ENCODE measurements around the gene CARNS1. TPM values are rescaled to one million over a fixed set of nuclear protein-coding genes. Genes with fewer than 3 reads are reported as not detected.

Gene CARNS1, protein sequence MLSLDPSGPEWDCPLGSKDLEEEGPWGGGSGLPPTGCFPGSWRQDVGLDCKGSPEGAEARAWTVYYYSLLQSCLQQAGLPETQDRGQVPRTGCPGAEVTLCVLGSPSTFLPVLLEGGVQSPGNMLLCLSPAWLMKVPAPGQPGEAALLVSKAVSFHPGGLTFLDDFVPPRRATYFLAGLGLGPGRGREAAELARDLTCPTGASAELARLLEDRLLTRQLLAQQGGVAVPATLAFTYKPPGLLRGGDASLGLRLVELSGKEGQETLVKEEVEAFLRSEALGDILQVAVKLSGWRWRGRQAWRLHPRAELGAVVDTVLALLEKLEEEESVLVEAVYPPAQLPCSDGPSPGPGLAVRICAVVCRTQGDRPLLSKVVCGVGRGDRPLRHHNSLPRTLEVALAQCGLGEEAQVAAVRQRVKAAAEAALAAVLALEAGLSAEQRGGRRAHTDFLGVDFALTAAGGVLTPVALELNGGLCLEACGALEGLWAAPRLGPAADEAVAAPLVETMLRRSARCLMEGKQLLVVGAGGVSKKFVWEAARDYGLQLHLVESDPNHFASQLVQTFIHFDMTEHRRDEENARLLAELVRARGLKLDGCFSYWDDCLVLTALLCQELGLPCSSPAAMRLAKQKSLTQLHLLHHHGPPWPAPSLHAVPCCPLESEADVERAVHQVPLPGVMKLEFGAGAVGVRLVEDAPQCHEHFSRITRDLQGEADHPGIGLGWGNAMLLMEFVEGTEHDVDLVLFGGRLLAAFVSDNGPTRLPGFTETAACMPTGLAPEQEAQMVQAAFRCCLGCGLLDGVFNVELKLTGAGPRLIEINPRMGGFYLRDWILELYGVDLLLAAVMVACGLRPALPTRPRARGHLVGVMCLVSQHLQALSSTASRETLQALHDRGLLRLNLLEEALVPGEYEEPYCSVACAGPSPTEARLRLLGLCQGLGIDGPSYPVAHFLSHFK
- total RNA-seq: 0.09 and 0.16 TPM in 2 replicates

DNA sequence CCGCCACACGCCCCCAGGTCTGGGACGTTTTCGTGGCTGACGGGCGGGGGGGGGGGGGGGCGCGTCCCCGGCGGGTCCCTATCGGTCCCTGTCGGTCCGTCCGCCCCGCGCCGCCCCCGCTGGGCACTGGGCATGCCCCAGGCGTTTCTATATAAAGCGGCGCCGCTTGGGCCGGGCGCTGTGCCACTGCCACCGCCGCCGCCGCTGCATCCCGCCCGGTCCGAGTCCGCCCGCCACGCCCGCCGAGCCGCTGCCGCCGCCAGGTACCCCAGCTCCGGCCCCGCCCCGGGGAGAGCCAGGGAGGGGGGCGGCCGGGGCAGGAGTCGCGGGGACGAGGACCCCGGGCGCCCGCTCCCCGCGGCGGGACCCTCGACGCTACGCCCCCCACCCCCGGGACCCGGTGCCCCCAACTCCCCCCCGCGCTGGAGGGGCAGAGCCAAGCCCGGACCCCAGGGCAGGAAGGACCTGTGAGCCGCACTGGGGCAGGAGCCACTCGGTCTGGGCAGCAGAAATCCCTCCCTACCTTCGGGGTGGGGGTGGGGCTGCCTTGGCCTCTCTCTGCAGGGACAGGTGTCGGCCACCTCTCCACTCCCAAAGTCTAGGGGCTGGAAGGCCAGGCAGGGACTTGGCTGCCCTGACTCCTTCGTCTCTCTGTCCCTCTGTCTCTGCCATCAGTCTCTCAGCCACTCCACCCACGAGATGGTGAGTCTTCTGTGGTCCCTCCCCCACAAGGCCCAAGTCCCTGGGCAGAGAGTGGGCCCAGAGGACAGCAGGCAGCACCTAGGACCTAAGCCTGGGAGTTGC, at the start of gene CARNS1:
CARNS1 (plus strand) TSS at position 178 of the 804 bp plus-strand sequence; CDS start at position 700, 522 bp downstream.

GRCh38 chr11:67372993-67373647, 42.4 kb upstream of the CARNS1 start, which contains the start of gene CLCF1:
CLCF1 (minus strand) TSS chr11:67373598; CDS start chr11:67373539, 59 bp downstream.

GRCh38 chr11:67391304-67392182, 23.9 kb upstream of the CARNS1 start, which contains the start of gene RAD9A:
RAD9A (plus strand) TSS chr11:67391986; CDS start chr11:67392045, 59 bp downstream.

GRCh38 chr11:67401495-67402191, 13.8 kb upstream of the CARNS1 start, which contains the start of gene PPP1CA:
PPP1CA (minus strand) TSS chr11:67401858; CDS start chr11:67401782, 76 bp downstream.

DNA sequence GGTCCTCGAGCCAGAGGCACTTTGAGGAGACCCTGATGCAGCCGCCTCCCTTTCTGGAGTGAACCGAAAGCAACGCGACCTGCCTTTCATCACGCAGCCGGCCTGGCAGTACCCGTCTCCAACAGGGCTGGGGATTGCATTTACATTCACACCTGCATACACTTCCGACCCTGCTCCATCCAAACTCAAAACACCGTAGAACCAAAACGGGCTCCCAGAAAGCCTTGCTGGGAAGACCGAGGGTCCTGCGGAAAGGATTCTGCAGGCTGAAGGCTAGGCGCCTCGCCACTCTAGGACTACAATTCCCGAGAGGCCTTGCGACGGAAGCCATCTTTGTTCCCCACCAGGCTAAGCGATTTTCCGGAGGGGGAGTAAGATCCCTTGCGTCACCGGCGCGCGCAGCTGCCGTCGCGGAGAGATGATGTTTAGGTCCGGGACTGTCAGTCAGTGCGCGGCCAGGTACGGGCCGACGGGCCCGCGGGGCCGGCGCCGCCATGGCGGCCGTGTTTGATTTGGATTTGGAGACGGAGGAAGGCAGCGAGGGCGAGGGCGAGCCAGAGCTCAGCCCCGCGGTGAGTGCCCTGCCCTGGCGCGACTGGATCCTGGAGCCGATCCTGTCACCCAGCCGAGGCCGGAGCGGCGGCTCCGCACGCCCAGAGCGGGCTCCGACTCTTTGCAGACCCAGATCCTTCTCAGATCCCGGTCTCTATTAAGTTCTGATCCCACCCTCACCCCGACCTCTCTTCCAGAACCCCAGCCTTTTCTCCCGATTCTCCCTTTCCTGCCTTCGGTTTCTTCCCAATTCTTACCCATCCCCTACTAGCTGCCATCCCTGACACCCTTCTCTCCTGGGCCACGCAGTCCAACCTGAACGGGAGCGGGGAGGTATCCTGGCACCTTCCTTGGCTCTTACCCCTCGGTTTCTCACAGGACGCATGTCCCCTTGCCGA, 12.8 kb downstream of the CARNS1 start, which contains the start of gene RPS6KB2:
RPS6KB2 (plus strand) TSS at position 443 of the 950 bp plus-strand sequence; CDS start at position 495, 52 bp downstream.

DNA sequence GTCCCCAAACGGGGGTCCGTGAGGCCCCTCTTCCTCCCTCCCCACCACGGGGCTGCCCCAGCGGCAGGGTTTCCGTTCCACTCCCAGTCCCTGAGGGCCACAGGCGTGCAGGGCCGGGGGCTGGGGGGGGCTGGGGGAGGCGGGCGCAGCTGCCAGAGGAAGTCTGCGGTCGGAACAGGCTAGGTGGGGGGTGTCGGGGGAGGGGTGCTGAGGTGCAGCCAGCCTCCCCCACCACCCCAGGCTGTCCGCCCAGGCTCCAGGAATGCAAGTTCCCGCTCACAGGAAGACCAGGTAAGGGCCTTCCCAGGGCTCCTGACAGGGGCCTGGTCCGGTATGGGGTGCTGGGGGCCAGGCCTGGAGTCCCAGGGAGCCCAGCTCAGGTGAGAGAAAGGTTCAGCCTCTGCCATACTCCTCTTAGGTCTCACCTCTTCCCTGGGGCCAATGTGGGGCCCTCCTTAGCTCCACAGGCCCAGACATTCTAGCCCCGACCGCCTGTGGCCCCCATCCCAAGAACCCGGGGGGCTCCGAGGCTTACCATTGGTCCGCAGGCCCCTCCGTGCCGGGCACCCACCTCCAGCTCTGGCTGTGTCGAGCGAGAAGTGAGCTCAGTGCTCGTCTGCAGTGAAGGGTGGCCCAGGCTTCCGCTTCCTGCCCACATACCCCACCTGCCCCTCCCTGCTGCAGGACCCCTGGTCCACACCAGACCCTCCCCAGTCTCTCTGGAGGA, 21.8 kb downstream of the CARNS1 start, which contains the start of gene PTPRCAP:
PTPRCAP (minus strand) TSS at position 601 of the 727 bp plus-strand sequence; CDS start at position 538, 63 bp downstream.

DNA sequence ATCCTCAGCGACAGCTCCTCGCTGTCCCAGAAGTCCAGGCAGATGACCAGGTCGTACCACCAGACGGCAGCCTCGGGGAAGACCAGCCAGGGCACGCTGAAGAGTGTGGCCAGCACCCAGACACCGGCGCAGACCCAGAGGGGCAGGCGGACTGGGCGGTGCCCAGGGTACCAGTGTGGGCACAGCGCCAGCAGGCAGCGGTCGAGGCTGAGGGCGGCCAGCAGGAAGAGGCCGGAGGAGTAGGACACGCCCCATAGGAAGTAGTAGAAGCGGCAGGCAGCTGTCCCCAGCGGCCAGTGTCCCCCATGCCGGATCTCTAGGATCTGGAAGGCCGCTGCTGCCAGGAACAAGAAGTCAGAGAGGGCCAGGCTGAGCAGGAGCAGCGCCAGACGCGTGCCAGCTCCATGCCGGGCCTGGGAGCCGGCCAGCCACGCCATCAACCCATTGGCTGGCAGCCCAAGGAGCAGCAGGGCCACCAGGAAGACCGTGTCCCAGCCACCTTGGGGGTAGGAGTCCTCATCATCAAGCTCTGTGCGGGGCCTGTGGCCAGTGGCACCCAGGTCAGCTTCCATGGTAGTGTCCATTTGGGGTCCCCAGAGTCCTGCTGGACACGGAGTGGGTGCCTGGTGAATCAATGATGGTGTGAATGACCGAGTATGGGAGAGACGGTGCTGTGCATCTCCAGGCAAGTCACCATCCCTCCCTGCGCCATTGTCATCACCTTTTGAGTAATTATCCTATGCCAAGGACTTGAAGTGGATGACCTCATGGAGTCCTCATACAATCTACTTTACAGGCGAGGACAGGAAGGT, 36.9 kb downstream of the CARNS1 start, which contains the start of gene GPR152:
GPR152 (minus strand) TSS at position 589 of the 812 bp plus-strand sequence; CDS start at position 584, 5 bp downstream.

GRCh38 chr11:67455054-67455453, 39.6 kb downstream of the CARNS1 start, which contains the start of gene CABP4:
CABP4 (plus strand) TSS chr11:67455354; CDS start chr11:67455424, 70 bp downstream.

DNA sequence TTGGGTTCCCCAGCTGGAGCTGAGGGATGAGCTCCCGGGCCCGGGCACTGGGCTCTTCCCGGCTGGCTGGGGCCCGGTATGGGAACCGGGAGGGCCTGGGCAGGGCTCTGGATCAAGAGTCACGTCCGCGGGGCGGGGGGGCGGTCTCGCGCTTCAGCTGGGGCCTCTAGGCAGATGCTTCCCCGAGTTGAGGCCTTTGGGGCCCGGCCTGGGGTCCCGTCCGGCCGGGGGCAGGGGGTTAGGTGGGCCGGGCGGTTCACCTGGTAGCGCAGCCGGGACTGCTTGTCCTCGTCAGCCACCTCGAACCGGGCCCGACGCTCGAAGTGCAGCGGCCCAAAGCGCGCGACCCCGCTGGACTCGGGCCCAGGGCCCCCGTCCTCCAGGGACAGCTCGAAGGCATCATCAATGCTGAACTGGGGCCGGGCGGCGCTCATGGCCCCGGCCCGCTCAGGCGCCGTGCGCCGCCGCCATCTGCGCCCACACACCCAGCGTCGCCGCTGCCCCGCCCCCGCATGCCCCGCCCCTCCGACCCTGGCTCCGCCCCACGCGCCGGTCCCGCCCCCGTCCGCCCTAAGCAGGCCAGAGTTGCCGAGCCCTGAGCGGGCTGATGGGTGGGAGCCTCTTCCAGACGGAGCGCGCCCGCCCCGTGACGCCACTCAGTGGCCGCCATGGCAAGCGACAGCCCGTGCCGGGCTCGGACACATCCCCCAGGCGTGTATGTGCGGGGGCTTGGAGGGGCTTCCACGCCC, 53.5 kb downstream of the CARNS1 start, which contains the start of gene TMEM134:
TMEM134 (minus strand) TSS at position 493 of the 749 bp plus-strand sequence; CDS start at position 434, 59 bp downstream.

Other genes with a start within 250 kb of the CARNS1 start
- 21.3 and 23.3 TPM in 2 replicates for gene GRK2, start 149.2 kb upstream of the CARNS1 start, total RNA-seq
- 26.6 and 32.3 TPM in 2 replicates for gene ANKRD13D, start 126.4 kb upstream of the CARNS1 start, total RNA-seq
- 16.2 and 19.1 TPM in 2 replicates for gene SSH3, start 112.1 kb upstream of the CARNS1 start, total RNA-seq
- gene POLD4, start 62.1 kb upstream of the CARNS1 start, total RNA-seq: 26.8 and 32.2 TPM in 2 replicates
- 2.7 and 3.0 TPM in 2 replicates for gene CLCF1, start 42.1 kb upstream of the CARNS1 start, total RNA-seq
- 5.0 and 6.3 TPM in 2 replicates for gene RAD9A, start 23.7 kb upstream of the CARNS1 start, total RNA-seq
- gene PPP1CA, start 13.8 kb upstream of the CARNS1 start, total RNA-seq: 72.2 and 109 TPM in 2 replicates
- not detected in 2 replicates for gene TBC1D10C, start 11.6 kb upstream of the CARNS1 start, total RNA-seq
- gene RPS6KB2, start 12.8 kb downstream of the CARNS1 start, total RNA-seq: 28.4 and 43.7 TPM in 2 replicates
- gene PTPRCAP, start 22.0 kb downstream of the CARNS1 start, total RNA-seq: under 0.01 TPM in 1 of 2 replicates, not detected in the other
- 175 and 181 TPM in 2 replicates for gene CORO1B, start 27.8 kb downstream of the CARNS1 start, total RNA-seq
- not detected in 2 replicates for gene GPR152, start 37.1 kb downstream of the CARNS1 start, total RNA-seq
- not detected in 2 replicates for gene CABP4, start 39.7 kb downstream of the CARNS1 start, total RNA-seq
- 7.8 and 14.7 TPM in 2 replicates for gene TMEM134, start 53.6 kb downstream of the CARNS1 start, total RNA-seq
- gene AIP, start 67.3 kb downstream of the CARNS1 start, total RNA-seq: 138 and 208 TPM in 2 replicates
- 10.7 and 16.4 TPM in 2 replicates for gene PITPNM1, start 89.7 kb downstream of the CARNS1 start, total RNA-seq
- gene CDK2AP2, start 92.5 kb downstream of the CARNS1 start, total RNA-seq: 4.4 and 5.5 TPM in 2 replicates
- gene CABP2, start 107.8 kb downstream of the CARNS1 start, total RNA-seq: not detected in 2 replicates
- 486 and 932 TPM in 2 replicates for gene GSTP1, start 168.1 kb downstream of the CARNS1 start, total RNA-seq
- 223 and 240 TPM in 2 replicates for gene NDUFV1, start 191.3 kb downstream of the CARNS1 start, total RNA-seq
- gene NUDT8, start 214.3 kb downstream of the CARNS1 start, total RNA-seq: 2.7 and 2.8 TPM in 2 replicates
- gene TBX10, start 224.1 kb downstream of the CARNS1 start, total RNA-seq: not detected in 2 replicates
- gene ACY3, start 235.1 kb downstream of the CARNS1 start, total RNA-seq: not detected in 2 replicates